BLaER1 (cell line): ENCODE results near the gene TEDC1.

ENCODE experiments used
- H3K27ac ChIP-seq: shearing (Covaris generic); formaldehyde crosslinking; 2 replicates; pipeline ENCODE4 v1.8.1; 2022
- H3K27me3 ChIP-seq: shearing (Covaris generic); formaldehyde crosslinking; 2 replicates; pipeline ENCODE4 v1.8.1; 2022
- H3K36me3 ChIP-seq: shearing (Covaris generic); formaldehyde crosslinking; 2 replicates; pipeline ENCODE4 v1.8.1; 2022
- H3K4me1 ChIP-seq: shearing (Covaris generic); formaldehyde crosslinking; 2 replicates; pipeline ENCODE4 v1.8.1; 2022
- H3K4me2 ChIP-seq: shearing (Covaris generic); formaldehyde crosslinking; 2 replicates; pipeline ENCODE4 v1.8.1; 2022
- H3K4me3 ChIP-seq: shearing (Covaris generic); formaldehyde crosslinking; 2 replicates; pipeline ENCODE4 v1.8.1; 2022
- H3K9ac ChIP-seq: shearing (Covaris generic); formaldehyde crosslinking; 2 replicates; pipeline ENCODE4 v1.8.1; 2022
- H3K9me3 ChIP-seq: shearing (Covaris generic); formaldehyde crosslinking; 2 replicates; pipeline ENCODE4 v1.8.1; 2022
- H4K20me1 ChIP-seq: shearing (Covaris generic); formaldehyde crosslinking; 2 replicates; pipeline ENCODE4 v1.8.1; 2022
- Cebpa-rat ChIP-seq: shearing (Covaris generic); IDR thresholded peaks from 2 replicates; pipeline ENCODE4 v1.8.1; 2022

The TEDC1 gene

GRCh38 chr14:105467249-105467941, 23.7 kb upstream of the TEDC1 start:
- Histone ChIP-seq H3K4me1 (peaks cover 60% of the 10 kb centered on the region), H3K27me3 (no peaks in the 10 kb centered on the region), H3K9ac (0 out of 2 replicates have a peak overlapping the region, but pooled peaks have one; percentile 16), H4K20me1 (peaks cover 91% of the 10 kb centered on the region), H3K27ac (no peak overlapping the region), H3K4me2 (peak overlapping the region; percentile 100), H3K9me3 (no peaks in the 10 kb centered on the region), H3K4me3 (no peak overlapping the region), H3K36me3 (peaks cover 70% of the 10 kb centered on the region)
- no peak for TF ChIP-seq Cebpa-rat

GRCh38 chr14:105467942-105468471, 23.0 kb upstream of the TEDC1 start:
- no peaks in the 10 kb centered on the region for H3K27me3 ChIP-seq
- H3K9ac ChIP-seq, result 0 out of 2 replicates have a peak overlapping the region, but pooled peaks have one; percentile 16
- peaks cover 64% of the 10 kb centered on the region for H3K36me3 ChIP-seq
- H3K4me3 ChIP-seq, result no peak overlapping the region
- H4K20me1 ChIP-seq, result peaks cover 91% of the 10 kb centered on the region
- H3K9me3 ChIP-seq, result no peaks in the 10 kb centered on the region
- peak overlapping the region; percentile 100 for H3K4me2 ChIP-seq
- H3K4me1 ChIP-seq, result peaks cover 64% of the 10 kb centered on the region
- no peak for TF ChIP-seq Cebpa-rat
- no peak overlapping the region for H3K27ac ChIP-seq

- peaks cover 90% of the 10 kb centered on the region for H4K20me1 ChIP-seq
- TF ChIP-seq Cebpa-rat, result no peak
- peak overlapping the region; percentile 100 for H3K4me2 ChIP-seq
- H3K27ac ChIP-seq, result peak overlapping the region; percentile 65
- no peaks in the 10 kb centered on the region for H3K9me3 ChIP-seq
- H3K4me1 ChIP-seq, result peaks cover 72% of the 10 kb centered on the region
- peaks cover 56% of the 10 kb centered on the region for H3K36me3 ChIP-seq
- H3K27me3 ChIP-seq, result no peaks in the 10 kb centered on the region
- H3K9ac ChIP-seq, result peak overlapping the region; percentile 50; the same call in 1 of the 2 replicates
- 0 out of 2 replicates have a peak overlapping the region, but pooled peaks have one; percentile 28 for H3K4me3 ChIP-seq
These were observed 22.3 kb upstream of the TEDC1 start for GRCh38 chr14:105468621-105469241.

- Histone ChIP-seq H3K36me3 (peaks cover 47% of the 10 kb centered on the region), H4K20me1 (peaks cover 85% of the 10 kb centered on the region), H3K4me1 (peaks cover 73% of the 10 kb centered on the region), H3K27me3 (0 out of 2 replicates have a peak, but pooled peaks cover under 1% of the 10 kb centered on the region), H3K9me3 (no peaks in the 10 kb centered on the region), H3K4me3 (peak overlapping the region; percentile 28; the same call in 1 of the 2 replicates), H3K9ac (peak overlapping the region; percentile 50; the same call in 1 of the 2 replicates), H3K27ac (peak overlapping the region; percentile 77), H3K4me2 (peak overlapping the region; percentile 100)
- no peak for TF ChIP-seq Cebpa-rat
These were observed 21.3 kb upstream of the TEDC1 start for GRCh38 chr14:105469456-105470349.

DNA sequence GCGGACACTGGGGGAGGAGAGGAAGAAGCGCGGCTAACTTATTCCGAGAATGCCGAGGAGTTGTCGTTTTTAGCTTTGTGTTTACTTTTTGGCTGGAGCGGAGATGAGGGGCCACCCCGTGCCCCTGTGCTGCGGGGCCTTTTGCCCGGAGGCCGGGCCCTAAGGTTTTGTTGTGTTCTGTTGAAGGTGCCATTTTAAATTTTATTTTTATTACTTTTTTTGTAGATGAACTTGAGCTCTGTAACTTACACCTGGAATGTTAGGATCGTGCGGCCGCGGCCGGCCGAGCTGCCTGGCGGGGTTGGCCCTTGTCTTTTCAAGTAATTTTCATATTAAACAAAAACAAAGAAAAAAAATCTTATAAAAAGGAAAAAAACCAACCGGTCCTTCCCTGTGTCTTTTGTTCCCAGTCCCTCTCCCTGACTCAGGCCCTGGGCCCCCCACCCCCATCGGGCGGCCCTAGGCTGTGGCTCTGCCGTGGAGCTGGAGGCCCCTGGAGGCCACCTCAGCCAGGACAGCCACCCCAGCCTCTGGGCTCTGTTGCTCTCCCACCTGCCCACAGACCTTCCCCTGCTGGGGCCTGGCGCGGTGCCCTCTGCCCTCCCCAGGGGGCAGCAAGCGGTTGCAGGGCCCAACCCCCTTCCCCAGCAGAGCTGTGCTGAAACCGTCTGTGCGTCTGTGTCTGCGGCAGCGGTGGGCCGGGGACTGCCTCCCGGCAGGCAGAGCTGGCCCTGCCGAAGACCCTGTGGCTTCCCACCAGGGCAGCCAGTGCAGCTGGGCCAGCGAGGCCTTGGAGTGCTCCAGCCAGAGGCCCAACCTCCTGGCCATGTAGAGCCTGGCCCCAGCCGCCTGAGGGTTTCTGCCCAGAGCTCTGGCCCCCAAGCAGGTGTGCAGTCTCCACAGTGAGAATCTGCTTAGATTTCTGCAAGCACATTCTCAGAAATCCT, 20.4 kb upstream of the TEDC1 start:
- Histone ChIP-seq H3K4me1 (peaks cover 83% of the 10 kb centered on the region), H3K9me3 (no peaks in the 10 kb centered on the region), H3K27me3 (peaks cover 9% of the 10 kb centered on the region), H3K9ac (peak overlapping the region; percentile 68), H3K4me2 (peak overlapping the region; percentile 100), H3K27ac (peak overlapping the region; percentile 77), H4K20me1 (peaks cover 85% of the 10 kb centered on the region), H3K4me3 (peak overlapping the region; percentile 56), H3K36me3 (peaks cover 37% of the 10 kb centered on the region)
- TF ChIP-seq Cebpa-rat, result no peak

DNA sequence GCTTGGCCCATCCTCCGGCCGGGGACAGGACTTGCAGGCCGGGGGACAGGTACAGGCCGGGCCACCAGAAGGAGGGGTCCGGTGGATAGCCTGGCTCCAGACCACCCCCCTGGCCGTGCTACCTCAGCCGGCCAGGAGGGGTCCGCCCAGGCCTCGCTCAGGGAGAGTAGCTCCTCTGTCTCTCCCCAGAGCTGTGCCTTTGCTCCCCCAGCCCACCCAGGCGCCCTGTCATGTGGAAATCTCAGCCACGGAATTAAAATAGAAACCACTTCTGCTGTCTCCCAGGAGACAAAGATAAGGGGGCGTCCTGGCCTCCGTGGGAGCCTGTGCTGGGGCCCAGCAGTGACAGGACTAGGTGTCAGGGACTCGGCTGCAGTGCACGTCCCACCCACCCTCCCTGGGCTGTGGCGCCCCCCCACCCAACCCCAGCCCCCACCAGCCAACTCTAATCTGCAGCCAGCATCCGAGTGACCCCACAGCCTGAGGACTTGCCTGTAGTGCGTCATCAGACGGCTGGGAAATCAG, 19.7 kb upstream of the TEDC1 start:
- peak overlapping the region; percentile 77 for H3K27ac ChIP-seq
- H3K27me3 ChIP-seq, result peaks cover 17% of the 10 kb centered on the region
- peak overlapping the region; percentile 56 for H3K4me3 ChIP-seq
- H3K36me3 ChIP-seq, result peaks cover 30% of the 10 kb centered on the region
- peaks cover 86% of the 10 kb centered on the region for H4K20me1 ChIP-seq
- H3K9ac ChIP-seq, result peak overlapping the region; percentile 68
- H3K9me3 ChIP-seq, result no peaks in the 10 kb centered on the region
- TF ChIP-seq Cebpa-rat, result no peak
- peak overlapping the region; percentile 100 for H3K4me2 ChIP-seq
- H3K4me1 ChIP-seq, result peaks cover 90% of the 10 kb centered on the region

- no peaks in the 10 kb centered on the region for H3K9me3 ChIP-seq
- peaks cover 86% of the 10 kb centered on the region for H4K20me1 ChIP-seq
- TF ChIP-seq Cebpa-rat, result no peak
- H3K27me3 ChIP-seq, result peaks cover 23% of the 10 kb centered on the region
- H3K4me3 ChIP-seq, result peak overlapping the region; percentile 33
- H3K9ac ChIP-seq, result peak overlapping the region; percentile 41
- peak overlapping the region; percentile 55 for H3K27ac ChIP-seq
- H3K4me2 ChIP-seq, result peak overlapping the region; percentile 100
- H3K36me3 ChIP-seq, result peaks cover 24% of the 10 kb centered on the region
- H3K4me1 ChIP-seq, result peaks cover 91% of the 10 kb centered on the region
These were observed 19.1 kb upstream of the TEDC1 start for GRCh38 chr14:105471823-105472485.

DNA sequence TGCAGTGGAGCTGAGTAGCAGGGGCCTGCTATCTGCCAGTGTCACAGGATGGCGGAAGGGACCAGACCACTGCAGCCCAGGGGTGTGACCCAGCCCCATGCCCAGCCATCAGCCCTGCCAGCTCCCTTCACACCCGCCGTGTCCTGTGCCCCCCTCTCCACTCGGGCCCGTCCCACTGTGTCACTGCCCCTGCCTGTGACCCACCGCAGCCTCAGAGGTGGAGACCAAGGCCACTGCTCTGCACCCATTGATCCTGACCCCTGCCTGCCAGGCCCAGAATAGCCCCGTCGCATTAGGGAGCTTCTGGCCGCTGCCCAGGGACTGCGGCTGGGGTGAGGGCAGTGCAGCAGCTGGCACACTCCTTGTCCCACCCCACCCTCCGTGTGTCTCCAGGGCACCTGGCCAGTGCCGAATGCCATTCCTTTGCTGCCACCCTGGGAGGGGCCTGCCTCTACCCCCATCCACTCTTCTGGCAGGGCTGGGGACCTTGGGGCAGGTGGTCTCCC, 18.5 kb upstream of the TEDC1 start:
- peak overlapping the region; percentile 55 for H3K27ac ChIP-seq
- peaks cover 28% of the 10 kb centered on the region for H3K27me3 ChIP-seq
- H4K20me1 ChIP-seq, result peaks cover 84% of the 10 kb centered on the region
- H3K4me3 ChIP-seq, result no peak overlapping the region; the same call in 1 of the 2 replicates
- H3K4me1 ChIP-seq, result peaks cover 91% of the 10 kb centered on the region
- no peak for TF ChIP-seq Cebpa-rat
- peak overlapping the region; percentile 41 for H3K9ac ChIP-seq
- H3K36me3 ChIP-seq, result peaks cover 18% of the 10 kb centered on the region
- H3K9me3 ChIP-seq, result no peaks in the 10 kb centered on the region
- peak overlapping the region; percentile 100 for H3K4me2 ChIP-seq
